GM20000 (cell line): ENCODE results near the gene SRRM3.

Experiments used
- DNase-seq: peaks from one replicate; pipeline ENCODE4 v3.0.0; 2012; ENCODE audit warnings: low spot score
- TF ChIP-seq, protein P1 (sequence below): IDR thresholded peaks from 2 replicates; pipeline ENCODE4 v1.5.1; 2012; ENCODE audit warnings: mild to moderate bottlenecking, control low read depth; ENCODE audit errors: extremely low read depth, missing control alignments

Gene SRRM3

DNA sequence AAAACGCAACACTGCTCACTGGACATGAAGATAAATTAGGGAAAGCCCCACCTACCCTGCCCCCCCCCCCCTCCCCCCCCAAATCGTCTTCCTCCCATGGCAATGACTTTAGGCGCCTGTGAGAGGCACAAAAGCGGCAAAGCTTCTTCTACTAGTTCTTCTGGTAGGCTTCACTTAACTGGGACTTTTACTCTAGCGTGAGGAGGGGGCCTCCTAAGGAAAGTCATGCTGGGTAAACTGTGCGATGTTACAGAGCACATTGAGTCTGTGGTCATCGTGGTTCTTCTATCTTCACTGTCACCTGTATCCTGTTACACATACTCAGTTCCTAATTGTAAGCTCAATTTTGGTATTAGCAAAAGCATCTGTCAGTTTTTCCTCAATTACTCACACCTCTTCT, 125.9 kb downstream of the SRRM3 start:
- TF ChIP-seq, protein P1, sequence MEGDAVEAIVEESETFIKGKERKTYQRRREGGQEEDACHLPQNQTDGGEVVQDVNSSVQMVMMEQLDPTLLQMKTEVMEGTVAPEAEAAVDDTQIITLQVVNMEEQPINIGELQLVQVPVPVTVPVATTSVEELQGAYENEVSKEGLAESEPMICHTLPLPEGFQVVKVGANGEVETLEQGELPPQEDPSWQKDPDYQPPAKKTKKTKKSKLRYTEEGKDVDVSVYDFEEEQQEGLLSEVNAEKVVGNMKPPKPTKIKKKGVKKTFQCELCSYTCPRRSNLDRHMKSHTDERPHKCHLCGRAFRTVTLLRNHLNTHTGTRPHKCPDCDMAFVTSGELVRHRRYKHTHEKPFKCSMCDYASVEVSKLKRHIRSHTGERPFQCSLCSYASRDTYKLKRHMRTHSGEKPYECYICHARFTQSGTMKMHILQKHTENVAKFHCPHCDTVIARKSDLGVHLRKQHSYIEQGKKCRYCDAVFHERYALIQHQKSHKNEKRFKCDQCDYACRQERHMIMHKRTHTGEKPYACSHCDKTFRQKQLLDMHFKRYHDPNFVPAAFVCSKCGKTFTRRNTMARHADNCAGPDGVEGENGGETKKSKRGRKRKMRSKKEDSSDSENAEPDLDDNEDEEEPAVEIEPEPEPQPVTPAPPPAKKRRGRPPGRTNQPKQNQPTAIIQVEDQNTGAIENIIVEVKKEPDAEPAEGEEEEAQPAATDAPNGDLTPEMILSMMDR, result no peak
- DNase-seq, result no peak

DNA sequence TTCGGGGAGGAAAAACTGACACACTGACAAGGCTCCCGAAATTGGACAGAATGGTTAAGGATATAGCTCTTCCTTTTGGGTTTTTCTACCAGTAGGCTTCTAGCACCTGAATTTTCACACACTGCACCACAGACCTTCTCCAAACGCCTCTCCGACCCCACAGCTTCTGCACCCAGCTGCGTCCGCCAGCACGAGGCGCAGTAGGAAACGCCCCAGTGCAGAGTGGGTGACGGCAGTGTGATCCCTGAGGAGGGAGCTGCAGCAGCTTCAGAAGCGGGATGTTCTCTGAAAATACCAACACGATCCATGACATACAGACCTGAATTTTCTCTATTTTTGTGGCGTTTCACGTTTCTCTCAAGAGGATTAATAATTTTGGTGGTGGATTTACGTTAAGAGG, 126.7 kb downstream of the SRRM3 start:
- no peak for DNase-seq
- TF ChIP-seq, protein P1, result no peak

DNA sequence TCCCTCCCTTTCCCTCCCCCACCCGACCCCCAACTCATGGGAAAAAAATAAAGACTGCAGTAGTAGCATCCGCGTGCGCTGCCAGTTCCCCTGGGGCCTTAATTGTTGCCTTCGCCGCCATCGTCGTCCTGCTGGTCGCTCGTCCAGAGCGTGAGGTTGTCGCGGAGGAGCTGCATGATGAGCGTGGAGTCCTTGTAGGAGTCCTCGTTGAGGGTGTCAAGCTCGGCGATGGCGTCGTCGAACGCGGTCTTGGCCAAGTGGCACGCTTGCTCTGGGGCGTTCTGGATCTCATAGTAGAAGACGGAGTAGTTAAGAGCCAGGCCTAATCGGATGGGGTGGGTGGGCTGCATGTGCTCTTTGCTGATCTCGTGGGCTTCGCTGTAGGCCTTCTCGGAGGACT, 127.8 kb downstream of the SRRM3 start:
- no peak for DNase-seq
- TF ChIP-seq, protein P1, result no peak

DNA sequence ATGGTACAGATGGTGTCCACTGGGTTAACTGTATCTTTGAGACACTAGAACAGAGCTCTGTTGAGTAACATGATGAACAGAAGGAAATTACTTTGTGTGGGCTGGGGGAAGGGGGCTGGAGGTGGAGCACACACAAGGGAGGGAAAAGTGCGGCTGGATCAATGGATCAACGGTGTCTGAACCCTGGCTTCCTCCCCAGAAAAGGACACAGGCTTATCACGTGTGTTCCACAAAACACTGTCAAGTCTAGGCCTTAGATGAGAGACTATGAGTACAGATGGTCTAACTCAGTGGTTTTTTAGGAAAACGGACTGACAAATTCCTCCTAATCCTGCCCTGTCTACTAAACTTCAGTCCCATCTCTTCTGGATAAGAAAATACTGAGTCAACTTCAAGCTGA, 128.6 kb downstream of the SRRM3 start:
- DNase-seq, result no peak
- TF ChIP-seq, protein P1, result no peak

DNA sequence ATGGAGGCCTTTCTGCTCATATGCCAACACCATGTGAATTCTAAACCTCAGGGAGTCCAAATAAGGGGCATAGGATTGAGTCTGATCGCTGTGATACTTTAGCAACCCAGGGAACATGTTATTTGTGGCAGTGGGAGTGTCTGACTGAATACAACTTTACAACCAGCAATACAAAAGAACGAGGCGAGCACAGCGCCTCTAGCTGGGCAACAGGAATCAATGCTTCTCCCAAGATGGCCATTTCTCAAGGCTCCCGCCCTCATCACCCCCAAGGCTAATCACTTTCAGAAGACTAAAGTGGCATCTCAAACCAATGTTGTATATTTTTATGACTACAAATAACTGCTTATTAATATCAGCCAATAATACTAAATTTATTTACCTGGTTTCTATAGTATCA, 129.0 kb downstream of the SRRM3 start:
- TF ChIP-seq, protein P1, result no peak
- no peak for DNase-seq

DNA sequence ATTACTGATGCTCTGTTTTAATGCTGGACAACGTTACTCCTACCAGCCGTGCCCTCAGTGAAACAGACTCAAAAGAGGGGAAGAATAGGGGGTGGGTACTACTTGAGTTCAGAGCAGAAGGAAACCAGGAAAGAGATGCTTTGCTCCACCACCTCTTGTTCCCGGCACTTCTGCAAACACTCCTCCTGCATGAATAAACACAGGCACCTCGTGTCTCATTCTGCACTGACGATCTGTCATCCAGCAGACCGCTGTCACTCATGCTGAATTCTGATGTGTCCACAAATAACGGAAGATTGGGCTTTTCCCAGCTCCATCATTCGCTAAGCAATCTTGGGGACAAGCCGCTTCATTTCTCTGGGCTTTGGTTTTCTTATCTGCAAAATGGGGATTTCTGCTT, 130.4 kb downstream of the SRRM3 start:
- no peak for DNase-seq
- TF ChIP-seq, protein P1, result no peak

DNA sequence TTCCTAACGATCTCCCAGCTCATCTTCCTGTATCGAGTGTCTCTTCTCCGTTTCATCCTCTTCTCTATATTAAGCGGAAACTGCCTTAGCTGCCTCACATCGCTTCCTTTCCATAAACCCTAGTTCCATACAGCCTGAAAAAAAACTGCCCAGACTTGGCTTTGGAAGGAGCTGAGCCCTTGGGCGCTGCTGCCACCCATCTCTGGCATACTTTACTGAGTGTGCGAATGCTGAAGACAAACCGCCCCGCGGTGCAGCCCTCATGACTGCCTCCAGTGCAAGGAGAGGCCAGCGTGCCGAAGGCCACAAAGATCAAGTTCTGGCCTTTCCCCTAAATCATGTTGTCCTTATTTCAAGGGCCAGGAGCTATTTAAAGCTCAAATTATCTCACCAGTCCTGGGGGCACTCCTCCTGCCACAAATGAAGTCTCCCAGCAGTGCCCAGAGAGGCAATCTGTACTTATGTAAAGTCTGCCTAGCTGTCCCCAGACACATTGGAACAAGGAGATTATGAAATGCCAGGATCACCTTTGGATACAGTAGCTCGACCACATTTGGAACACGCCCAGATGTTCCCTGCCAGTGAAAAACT, 131.9 kb downstream of the SRRM3 start:
- TF ChIP-seq, protein P1, result no peak

More for the DNA sequence above, 131.9 kb downstream of the SRRM3 start:
- DNase-seq, result no peak
